ENCODE data around the gene UNC45A. TPM values are rescaled to one million over a fixed set of nuclear protein-coding genes. Genes with fewer than 3 reads are reported as not detected.
A peak's percentile ranks its signal among the peaks of the same experiment; 100 is the strongest.

The UNC45A gene
- total and polyA plus RNA-seq, 10 donors = 32.2 to 59.5 (median 42.3) TPM

GRCh38 chr15:90891346-90891949 is 43.6 kb upstream of the UNC45A start:
- no peak for DNase-seq
- Histone ChIP-seq H3K9me3 (no peaks in the 10 kb centered on the region), H3K27me3 (replicated peaks in 1 of 7) (peaks cover 0 to 8% (median 0%) of the 10 kb centered on the region in 7 donors), H3K4me1 (peaks cover 8 to 99% (median 68%) of the 10 kb centered on the region in 6 donors), H3K27ac (peak overlapping the region in 4 of 8 donors; percentile 3 to 98 (median 36)), H3K4me3 (no peak overlapping the region), H3K36me3 (peaks cover 9 to 100% (median 80%) of the 10 kb centered on the region in 6 donors)
- 79 to 92% (median 90%) methylated on average over 8 of the region's 8 CpGs for WGBS, 5 donors
- intact Hi-C loops (cut with DNase I; ENCODE audit: low total_unique reads) = no loop called here
- TF ChIP-seq POLR2A (IDR thresholded peaks at IDR 0.05) = no peak
- TF ChIP-seq CTCF (IDR thresholded peaks at IDR 0.05 in 8 of 11, conservative IDR thresholded peaks at IDR 0.05 in 3 of 11) = no peak
- peak in 2 of 3 donors; percentile 9 to 57 for TF ChIP-seq POLR2AphosphoS5 (IDR thresholded peaks at IDR 0.05)

GRCh38 chr15:90892023-90892422 is 43.1 kb upstream of the UNC45A start:
- H3K4me3 ChIP-seq = no peak overlapping the region
- peaks cover 9 to 100% (median 76%) of the 10 kb centered on the region in 6 donors for H3K36me3 ChIP-seq
- peak overlapping the region in 4 of 8 donors; percentile 3 to 98 (median 30) for H3K27ac ChIP-seq
- TF ChIP-seq POLR2AphosphoS5 (IDR thresholded peaks at IDR 0.05) (no peak), CTCF (IDR thresholded peaks at IDR 0.05 in 8 of 11, conservative IDR thresholded peaks at IDR 0.05 in 3 of 11) (no peak), POLR2A (IDR thresholded peaks at IDR 0.05) (no peak)
- no peak for DNase-seq
- whole genome bisulfite sequencing, 5 donors = 85 to 95% (median 91%) methylated on average over 11 of the region's 11 CpGs
- H3K9me3 ChIP-seq = no peaks in the 10 kb centered on the region
- intact Hi-C loops (cut with DNase I; ENCODE audit: low total_unique reads) = no loop called here
- peaks cover 12 to 99% (median 68%) of the 10 kb centered on the region in 6 donors for H3K4me1 ChIP-seq
- peaks cover 0 to 8% (median 0%) of the 10 kb centered on the region in 7 donors for H3K27me3 ChIP-seq (replicated peaks in 1 of 7)

GRCh38 chr15:90892498-90893174 is 42.4 kb upstream of the UNC45A start:
- no peaks in the 10 kb centered on the region for H3K9me3 ChIP-seq
- TF ChIP-seq CTCF (IDR thresholded peaks at IDR 0.05 in 8 of 11, conservative IDR thresholded peaks at IDR 0.05 in 3 of 11) (peak in 1 of 11 experiments; percentile 6), POLR2AphosphoS5 (IDR thresholded peaks at IDR 0.05) (peak in 1 of 3 donors; percentile 28), POLR2A (IDR thresholded peaks at IDR 0.05) (no peak)
- peaks cover 9 to 94% (median 71%) of the 10 kb centered on the region in 6 donors for H3K36me3 ChIP-seq
- H3K4me1 ChIP-seq = peaks cover 12 to 99% (median 66%) of the 10 kb centered on the region in 6 donors
- peaks cover 0 to 8% (median 0%) of the 10 kb centered on the region in 7 donors for H3K27me3 ChIP-seq (replicated peaks in 1 of 7)
- intact Hi-C loops (cut with DNase I; ENCODE audit: low total_unique reads) = no loop called here
- no peak overlapping the region for H3K4me3 ChIP-seq
- DNase-seq = peak; percentile 68
- 82 to 89% (median 87%) methylated on average over 23 to 29 of the region's 29 CpGs for WGBS, 5 donors
- H3K27ac ChIP-seq = peak overlapping the region in 3 of 8 donors; percentile 3 to 98 (median 46)
